ENCODE data around the gene SLC25A22.

- TF ChIP-seq CTCF (conservative IDR thresholded peaks at IDR 0.05; ENCODE audit: low read length) (no peak), EZH2phosphoT487 (IDR thresholded peaks at IDR 0.05; ENCODE audit: borderline replicate concordance) (no peak)
Observed at GRCh38 chr11:824942-825341, 26.9 kb upstream of the SLC25A22 start.

All from Loucy (cell line).